Measurements from ENCODE around the gene SCYL3. TPM values are rescaled to one million over a fixed set of nuclear protein-coding genes. Genes with fewer than 3 reads are reported as not detected.

Gene SCYL3
- total RNA-seq, 1 experiment from 2014 or later, result 7.6 TPM

- TF ChIP-seq REST (IDR thresholded peaks at IDR 0.05; ENCODE audit: low read depth) (no peak), ZBTB33 (IDR thresholded peaks at IDR 0.05; ENCODE audit: extremely low read depth, insufficient replicate concordance, low read length) (peak; percentile 47), YY1 (IDR thresholded peaks at IDR 0.05; ENCODE audit: extremely low read depth, insufficient replicate concordance, low read depth, low read length) (peak; percentile 99)
These were observed at the start of gene SCYL3 (continued) for GRCh38 chr1:169893645-169894423.

- Histone ChIP-seq H3K9me2 (ENCODE audit: insufficient read depth) (no peaks in the 10 kb centered on the region), H3K27me3 (ENCODE audit: insufficient read depth, low read length) (no peaks in the 10 kb centered on the region), H3K79me2 (ENCODE audit: insufficient read depth, low read length) (no peaks in the 10 kb centered on the region), H4K20me1 (ENCODE audit: insufficient read depth) (no peaks in the 10 kb centered on the region), H3K36me3 (ENCODE audit: control insufficient read depth in 1 of 2, insufficient read depth in 2 of 2, low read length in 2 of 2) (no peaks in the 10 kb centered on the region), H3K4me3 (replicated peaks in 1 of 2; ENCODE audit: low read depth in 1 of 2, low read length in 2 of 2) (no peak overlapping the region), H3K4me2 (ENCODE audit: low read length) (no peak overlapping the region), H3K4me1 (ENCODE audit: control insufficient read depth in 1 of 2, insufficient read depth in 2 of 2, low read length in 2 of 2) (peaks cover 0 to 2% of the 10 kb centered on the region in 2 experiments; a peak in 1 of 4 replicates), H2AFZ (ENCODE audit: low read depth, low read length, poor library complexity, severe bottlenecking) (no peak overlapping the region), H3K27ac (ENCODE audit: low read depth, low read length) (no peak overlapping the region), H3K9me3 (ENCODE audit: control insufficient read depth in 1 of 2, insufficient read depth in 1 of 2, low read depth in 1 of 2, low read length in 2 of 2) (no peaks in the 10 kb centered on the region), H3K9ac (ENCODE audit: low read length) (no peak overlapping the region)
- no peak for ATAC-seq
- no peak for DNase-seq (ENCODE audit: low read depth, low spot score)
- BruUV-seq (replicated peaks), result no TSS peak
- ChIA-PET RAD21 (ENCODE audit: low non-redundant PET in 1 of 2, low total read pairs in 2 of 2, uncharacterized antibody in 2 of 2, unreplicated experiment in 2 of 2) (no interaction called here), CTCF (no interaction called here), POLR2A (no interaction called here)
- intact Hi-C loops (cut with micrococcal nuclease), result no loop called here
- TF ChIP-seq EGR1 (IDR thresholded peaks at IDR 0.05; ENCODE audit: low read depth) (no peak), ZFX (IDR thresholded peaks at IDR 0.05) (no peak), POLR2A (IDR thresholded peaks at IDR 0.05; ENCODE audit: borderline replicate concordance, extremely low read depth, insufficient read depth, insufficient read length) (no peak), JUND (IDR thresholded peaks at IDR 0.05) (no peak), EZH2phosphoT487 (IDR thresholded peaks at IDR 0.05; ENCODE audit: borderline replicate concordance) (no peak), ATF3 (IDR thresholded peaks at IDR 0.05) (no peak), RAD21 (IDR thresholded peaks at IDR 0.05; ENCODE audit: low read depth) (no peak), SRF (IDR thresholded peaks at IDR 0.05; ENCODE audit: low read depth) (no peak), POLR2AphosphoS5 (IDR thresholded peaks at IDR 0.05; ENCODE audit: low read depth, low read length) (no peak), ZNF274 (IDR thresholded peaks at IDR 0.05; ENCODE audit: low read depth, low read length) (no peak), SIN3A (IDR thresholded peaks at IDR 0.05; ENCODE audit: low read depth) (no peak), CEBPB (IDR thresholded peaks at IDR 0.05; ENCODE audit: low read depth) (no peak), CTCF (IDR thresholded peaks at IDR 0.05 in 2 of 3, conservative IDR thresholded peaks at IDR 0.05 in 1 of 3; ENCODE audit: borderline replicate concordance in 1 of 3, insufficient read depth in 1 of 3, low read depth in 2 of 3, low read length in 2 of 3) (no peak)
These were observed 48.5 kb upstream of the SCYL3 start for GRCh38 chr1:169941982-169942830.
